ENCODE measurements around the gene GBGT1.

GRCh38 chr9:133121915-133122550 is 41.7 kb downstream of the GBGT1 start:
- no peak for TF ChIP-seq CTCF (conservative IDR thresholded peaks at IDR 0.05 in 1 of 2, IDR thresholded peaks at IDR 0.05 in 1 of 2; ENCODE audit: extremely low read depth in 1 of 2, insufficient read depth in 1 of 2, low read depth in 1 of 2, low read length in 2 of 2)
- no peak for TF ChIP-seq EZH2 (IDR thresholded peaks at IDR 0.05; ENCODE audit: borderline replicate concordance, low read length)
